Measurements from ENCODE around the gene SOWAHB.

- TF ChIP-seq CTCF (conservative IDR thresholded peaks at IDR 0.05), result no peak
- TF ChIP-seq EZH2 (IDR thresholded peaks at IDR 0.05; ENCODE audit: low read depth), result no peak
Measured at GRCh38 chr4:76886848-76887441, 11.0 kb downstream of the SOWAHB start.
